ENCODE results near the gene VCX3B.
"Not testable (repeated sequence)": the region's sequence is repeated elsewhere in the genome, so short reads cannot be mapped to it uniquely, and the experiment has no call there.

Gene VCX3B

DNA sequence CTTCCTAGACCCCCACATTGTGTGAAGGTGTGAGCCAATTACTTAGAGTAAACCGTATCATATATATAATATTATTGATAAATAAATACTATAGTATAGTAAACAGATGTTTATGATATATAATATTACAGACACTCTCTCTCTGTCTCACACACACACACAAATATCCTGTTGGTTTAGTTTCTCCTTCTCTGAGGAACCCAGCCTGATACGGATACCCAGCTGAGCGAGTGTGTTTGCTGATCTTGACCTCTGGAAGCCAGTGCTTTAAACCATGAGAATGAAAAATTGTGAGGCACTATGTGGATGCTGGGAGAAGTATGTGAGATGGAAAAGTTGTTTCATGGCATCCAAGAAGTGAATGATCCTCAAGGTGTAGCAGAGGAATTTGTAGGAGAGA, at the start of gene VCX3B:
Gene VCX3B (plus strand): TSS at position 301 of the 400 bp plus-strand sequence. CDS start 621 bp downstream, outside the sequence.
- not testable (repeated sequence) for DNase-seq

DNA sequence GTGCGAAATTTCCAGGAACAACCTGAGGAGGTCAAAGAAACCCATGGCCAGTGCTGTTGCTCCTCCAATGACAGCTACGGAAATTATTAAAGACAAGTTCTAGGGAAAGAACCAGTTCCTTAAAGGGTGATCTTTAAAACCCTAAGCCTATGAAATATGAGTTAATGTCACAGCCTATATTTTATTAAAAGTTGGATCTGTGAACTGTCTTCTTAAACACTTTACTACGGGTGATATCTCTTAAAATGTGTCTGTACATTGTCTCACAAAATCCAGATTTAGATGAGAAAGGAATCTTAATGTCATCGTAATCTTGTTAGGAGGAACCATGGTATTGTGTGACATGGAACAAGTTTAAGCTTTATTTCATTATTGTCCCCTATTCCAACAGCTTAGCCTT, 46.3 kb upstream of the VCX3B start:
- no peak for DNase-seq

DNA sequence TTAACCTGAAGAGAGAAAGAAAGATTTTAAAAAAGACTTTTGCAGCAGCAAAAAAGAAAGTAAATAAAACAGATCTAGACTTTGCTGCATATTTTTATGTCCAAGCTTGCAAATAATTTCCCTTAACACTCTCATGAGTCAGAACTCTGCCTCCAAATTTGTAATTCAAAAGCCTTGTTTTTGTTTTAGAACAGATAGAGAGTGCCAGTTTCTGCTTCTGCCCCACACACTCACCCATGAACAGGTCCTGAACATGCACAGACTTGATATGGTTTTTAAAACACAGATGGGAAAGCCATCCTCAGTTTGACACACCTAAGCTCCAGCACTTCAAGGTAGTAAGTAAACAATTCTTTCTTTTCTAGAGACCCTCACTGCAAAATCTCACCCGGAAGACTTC, 39.7 kb upstream of the VCX3B start:
- peak; percentile 18 for DNase-seq

DNA sequence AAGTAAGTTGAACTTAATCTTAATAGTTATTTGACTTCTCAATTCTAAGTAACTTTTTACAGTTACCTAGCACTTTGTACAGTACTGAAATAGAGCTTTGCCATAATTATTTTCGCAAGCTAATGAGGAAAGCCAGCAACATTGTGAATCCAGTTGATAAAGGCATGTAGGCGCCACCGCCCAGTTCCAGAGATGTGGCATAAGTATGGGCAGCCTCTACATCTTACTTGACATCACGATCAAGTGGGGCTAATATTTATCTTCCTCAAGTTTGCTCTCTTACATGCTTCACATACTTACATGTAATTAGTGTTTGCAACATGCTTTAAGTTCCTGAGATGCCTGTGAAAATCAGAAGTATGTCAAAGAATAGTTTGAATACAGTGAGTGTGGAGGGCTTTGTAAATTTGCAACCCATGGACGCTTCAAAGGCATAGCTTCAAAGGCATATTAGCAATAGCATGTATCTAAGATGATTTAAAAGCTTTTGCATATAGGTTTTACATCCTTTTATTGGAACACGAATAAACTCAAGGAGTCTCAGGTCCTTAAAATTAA, 34.9 kb upstream of the VCX3B start:
- DNase-seq: no peak

DNA sequence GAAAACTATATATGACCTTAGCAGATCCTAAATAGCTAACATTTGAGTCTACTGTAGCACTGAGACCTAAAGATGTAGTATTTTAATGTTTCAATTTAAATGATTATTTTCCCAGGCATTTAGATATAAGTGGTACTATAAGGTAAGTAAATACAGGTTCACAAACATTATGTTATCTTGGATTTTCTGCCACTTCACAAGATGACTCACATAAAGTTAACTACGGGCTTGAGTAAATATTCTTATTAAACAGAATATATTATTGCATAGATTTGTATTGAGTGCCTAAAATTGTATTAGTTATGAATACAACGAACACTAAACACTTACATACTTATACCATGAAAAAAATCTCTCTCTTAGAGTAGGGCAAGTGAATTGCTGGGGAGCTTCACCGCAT, 34.2 kb upstream of the VCX3B start:
- DNase-seq: no peak

DNA sequence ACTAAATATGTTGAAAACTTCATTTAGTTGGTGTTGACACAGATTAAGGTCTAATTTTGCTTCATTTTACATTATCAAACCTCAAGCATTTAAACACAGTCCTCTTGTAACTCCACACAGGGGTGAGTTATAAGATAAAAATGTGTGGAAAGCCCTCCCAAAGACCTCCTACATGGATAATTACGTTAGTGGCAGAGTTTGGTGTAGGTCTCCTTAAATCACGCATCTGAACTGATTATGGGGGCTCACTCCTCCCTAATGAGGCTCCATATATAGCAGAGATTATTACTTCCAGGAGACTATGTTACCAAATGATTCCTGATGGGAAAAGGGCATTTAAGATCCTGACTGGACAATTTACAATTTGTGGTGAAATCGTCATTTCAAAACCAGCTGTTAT, 32.2 kb upstream of the VCX3B start:
- DNase-seq: no peak

DNA sequence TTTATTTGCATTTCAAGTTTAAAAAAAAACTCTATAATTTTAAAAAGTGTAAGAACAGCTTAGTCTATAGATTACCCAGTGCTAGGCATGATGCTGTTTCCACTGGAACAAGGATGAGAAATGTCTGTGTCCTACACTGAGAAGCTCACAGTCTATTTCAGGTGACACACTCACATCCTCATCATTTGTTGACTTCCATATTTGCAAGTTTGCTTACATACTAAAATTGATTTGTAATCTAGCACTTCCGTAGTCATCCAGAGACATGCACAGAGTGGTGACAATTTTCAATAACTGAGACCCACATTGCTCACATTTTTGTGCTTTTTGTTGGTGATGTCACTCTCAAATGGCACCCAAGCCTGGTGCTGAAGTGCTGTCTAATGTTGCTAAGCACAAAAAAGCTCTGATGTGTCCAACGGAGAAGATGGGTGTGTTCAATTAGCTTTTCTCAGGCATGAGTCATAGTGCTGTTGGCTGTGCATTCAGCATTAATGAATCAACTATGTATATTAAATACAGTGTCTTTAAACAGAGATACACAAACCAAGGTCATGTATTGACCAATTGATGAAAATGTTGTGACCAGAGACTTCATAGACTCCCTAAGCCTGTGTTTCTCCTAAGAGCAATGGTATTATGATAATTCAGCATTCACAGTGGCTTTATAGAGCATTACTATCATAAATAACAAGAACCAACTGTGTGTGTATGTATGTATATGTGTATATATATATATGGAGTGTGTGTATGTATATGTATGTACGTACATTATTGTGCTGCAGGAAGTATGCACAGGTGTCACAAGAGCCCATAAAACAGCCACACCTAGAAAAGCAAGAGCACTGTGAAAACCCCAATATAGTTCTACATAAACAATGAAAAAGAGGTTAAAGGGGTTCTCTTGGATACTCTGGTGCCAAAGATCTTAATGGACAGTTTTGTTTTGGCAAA, 31.2 kb upstream of the VCX3B start:
- DNase-seq: no peak

DNA sequence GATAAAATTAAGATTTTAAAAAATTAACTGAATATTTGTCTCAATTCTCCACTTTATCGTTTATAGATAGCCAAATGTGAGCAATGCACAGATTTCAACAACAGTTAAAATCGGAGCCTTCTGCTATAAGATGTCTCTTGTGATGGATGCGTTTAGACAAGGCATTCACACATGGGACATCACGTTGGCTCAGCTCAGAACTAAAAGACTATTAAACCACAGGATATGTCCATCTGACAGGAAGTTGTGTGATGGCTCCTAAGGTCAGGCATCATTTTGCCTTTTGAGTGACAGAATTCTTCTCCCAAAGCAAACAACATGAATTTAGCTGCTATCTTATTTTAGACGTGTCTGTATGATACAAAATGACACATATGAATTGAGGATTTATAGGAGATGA, 17.3 kb upstream of the VCX3B start:
- DNase-seq: no peak

DNA sequence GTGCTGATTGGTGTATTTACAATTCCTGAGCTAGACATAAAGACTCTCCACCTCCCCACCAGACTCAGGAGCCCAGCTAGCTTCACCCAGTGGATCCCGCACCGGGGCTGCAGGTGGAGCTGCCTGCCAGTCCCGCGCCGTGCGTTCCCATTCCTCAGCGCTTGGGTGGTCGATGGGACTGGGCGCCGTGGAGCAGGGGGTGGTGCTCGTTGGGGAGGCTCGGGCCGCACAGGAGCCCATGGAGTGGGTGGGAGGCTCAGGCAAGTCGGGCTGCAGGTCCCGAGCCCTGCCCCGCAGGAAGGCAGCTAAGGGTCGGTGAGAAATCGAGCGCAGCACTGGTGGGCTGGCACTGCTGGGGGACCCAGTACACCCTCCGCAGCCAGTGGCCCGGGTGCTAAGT, 12.3 kb upstream of the VCX3B start:
- DNase-seq: not testable (repeated sequence)

DNA sequence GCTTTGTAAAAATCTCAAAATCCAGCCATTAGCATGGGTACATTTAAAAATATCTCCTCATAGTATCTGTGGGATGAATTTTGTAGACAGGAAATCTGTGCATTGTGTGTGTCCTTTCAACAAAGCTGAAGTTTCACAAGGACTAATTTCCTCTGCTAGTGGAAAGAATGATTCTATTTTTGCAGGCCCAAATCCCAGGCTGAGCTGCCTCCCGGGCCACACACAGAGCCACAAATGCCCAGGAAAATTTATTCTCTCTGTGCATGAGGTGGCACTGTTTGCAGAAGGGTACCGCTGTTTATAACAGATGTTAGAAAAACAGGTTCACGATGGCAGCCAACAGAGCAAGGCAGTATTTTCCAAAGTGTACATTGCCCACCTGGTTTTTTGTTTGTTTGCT, 11.0 kb upstream of the VCX3B start:
- no peak for DNase-seq

DNA sequence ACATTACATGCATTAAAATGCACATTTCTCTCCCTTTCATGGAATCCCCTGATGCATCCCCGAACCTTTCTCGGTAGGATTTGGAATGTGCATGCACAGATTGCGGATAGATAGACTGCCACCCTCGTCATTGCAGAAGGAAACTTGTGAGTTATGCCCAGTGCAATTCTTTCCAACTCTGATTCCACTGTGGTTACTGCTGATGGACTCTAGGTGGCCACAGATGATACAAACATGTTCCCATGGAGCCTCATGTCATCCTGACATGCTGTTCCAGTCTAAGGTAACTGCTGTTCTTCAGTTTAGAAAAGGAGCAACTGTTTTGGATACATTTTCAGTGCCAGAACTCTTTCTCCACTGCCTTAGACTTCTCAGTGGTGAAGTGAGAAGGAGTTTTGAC, 9.1 kb upstream of the VCX3B start:
- DNase-seq: no peak

DNA sequence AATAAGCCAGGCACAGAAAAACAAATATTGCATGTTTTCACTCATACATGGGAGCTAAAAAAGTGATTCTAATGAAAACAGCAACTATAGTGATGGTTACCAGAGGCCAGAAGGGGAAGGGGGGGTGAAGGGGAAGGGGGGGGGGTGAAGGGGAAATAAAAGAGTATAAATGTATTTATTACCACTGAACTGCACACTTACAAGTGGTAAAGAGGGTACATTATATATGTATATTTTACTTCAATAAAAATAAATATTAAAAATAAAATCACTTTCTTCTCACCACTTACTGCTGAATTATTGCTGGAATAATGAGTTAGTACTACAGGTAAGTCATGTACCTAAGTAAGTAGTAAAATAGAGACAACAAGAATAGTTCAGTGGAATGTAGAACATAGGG, 2.1 kb upstream of the VCX3B start:
- DNase-seq: no peak

DNA sequence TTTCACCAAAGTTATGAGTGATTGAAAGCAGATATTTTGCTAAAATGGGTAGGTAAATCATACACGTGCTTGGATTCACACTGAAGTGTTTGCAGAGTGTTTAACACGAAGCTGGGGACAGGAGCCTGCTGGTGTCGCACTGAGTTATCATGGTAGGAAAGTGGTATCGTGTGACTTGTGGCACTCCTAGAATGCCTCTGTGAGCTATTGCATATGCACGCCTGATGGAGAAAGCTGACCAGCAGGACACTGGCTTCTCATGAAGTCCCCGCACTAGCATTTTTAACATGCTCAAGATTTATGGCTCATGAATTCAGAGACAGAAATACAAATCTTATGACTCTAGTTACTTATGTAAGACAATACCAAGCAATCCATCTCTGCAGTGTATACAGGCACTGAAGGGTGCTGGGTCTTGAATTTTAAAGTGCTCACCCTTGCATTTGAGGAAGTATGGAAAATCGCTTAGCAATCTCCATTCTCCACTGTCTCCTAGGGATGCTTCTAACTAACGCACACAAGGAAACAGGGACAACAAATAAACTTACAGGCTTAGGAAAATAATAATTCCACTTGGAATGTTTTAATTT, 19.8 kb downstream of the VCX3B start:
- peak; percentile 18 for DNase-seq

DNA sequence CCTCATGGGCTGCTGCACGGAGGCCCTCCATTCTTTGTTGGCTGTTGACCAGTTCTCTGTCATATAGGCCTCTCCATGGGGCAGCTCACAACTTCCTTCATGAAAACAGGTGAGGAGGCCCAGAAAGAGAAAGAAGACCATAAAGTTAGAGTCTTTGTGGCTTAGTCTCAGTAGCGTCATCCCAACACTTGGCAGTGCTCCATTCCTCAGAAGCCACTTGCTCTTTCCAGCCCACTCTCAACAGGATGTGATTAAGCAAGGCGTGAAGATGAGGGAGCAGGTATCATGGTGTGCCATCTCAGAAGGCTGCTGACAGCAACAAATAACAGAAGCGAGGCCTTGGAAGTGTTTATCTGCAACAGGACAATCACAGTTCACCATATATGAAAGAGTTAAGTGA, 30.4 kb downstream of the VCX3B start:
- not testable (repeated sequence) for DNase-seq

DNA sequence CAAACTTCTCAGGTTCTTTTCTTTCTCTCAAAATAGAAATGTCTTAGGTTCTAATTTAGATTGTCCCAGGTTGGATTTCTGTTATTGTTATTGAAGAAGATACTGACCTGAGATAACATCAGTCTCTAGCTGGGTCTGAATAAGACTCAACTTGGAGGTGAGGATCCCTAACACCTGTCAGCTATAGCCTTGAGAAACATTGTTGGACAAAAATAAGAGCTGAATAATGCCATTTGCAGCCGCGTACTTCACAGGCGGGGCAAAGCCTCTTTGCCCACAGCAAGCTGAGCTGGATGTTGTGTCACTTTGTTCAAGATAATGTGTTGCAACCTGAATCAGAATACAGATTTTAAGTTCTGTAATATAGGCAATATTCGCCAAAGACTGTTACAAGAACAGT, 35.6 kb downstream of the VCX3B start:
- DNase-seq: no peak

DNA sequence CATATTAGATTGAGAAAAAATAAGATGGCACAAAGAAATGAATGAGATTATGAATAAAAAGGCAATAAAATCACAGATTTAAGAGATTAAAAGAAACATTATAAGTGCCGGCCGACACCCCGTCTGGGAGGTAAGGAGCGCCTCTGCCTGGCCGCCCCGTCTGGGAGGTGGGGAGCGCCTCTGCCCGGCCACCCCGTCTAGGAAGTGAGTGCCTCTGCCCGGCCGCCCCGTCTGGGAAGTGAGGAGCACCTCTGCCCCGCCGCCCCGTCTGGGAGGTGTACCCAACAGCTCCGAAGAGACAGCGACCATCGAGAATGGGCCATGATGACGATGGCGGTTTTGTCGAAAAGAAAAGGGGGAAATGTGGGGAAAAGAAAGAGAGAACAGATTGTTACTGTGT, 37.5 kb downstream of the VCX3B start:
- not testable (repeated sequence) for DNase-seq

DNA sequence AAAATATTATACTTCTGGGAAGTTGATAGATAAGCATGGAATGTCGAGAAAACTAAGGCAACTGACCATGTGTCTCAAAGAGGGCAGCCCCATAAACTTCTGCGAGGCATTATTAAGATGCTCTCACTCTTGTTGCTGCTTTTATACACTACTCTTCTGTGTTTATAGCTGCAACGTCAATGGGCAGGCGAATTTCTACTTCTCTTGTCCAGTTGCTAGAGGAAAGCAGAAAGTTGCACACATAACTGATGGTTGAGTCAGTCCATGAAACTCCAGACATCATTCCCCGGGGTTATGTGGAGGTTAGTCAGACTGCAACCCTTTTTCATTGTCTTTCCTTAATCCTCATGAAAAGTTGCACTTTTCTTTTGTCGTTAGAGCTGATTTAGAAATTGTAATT, 39.8 kb downstream of the VCX3B start:
- DNase-seq: no peak
